ENCODE results near the gene AKAP5.

The AKAP5 gene

DNA sequence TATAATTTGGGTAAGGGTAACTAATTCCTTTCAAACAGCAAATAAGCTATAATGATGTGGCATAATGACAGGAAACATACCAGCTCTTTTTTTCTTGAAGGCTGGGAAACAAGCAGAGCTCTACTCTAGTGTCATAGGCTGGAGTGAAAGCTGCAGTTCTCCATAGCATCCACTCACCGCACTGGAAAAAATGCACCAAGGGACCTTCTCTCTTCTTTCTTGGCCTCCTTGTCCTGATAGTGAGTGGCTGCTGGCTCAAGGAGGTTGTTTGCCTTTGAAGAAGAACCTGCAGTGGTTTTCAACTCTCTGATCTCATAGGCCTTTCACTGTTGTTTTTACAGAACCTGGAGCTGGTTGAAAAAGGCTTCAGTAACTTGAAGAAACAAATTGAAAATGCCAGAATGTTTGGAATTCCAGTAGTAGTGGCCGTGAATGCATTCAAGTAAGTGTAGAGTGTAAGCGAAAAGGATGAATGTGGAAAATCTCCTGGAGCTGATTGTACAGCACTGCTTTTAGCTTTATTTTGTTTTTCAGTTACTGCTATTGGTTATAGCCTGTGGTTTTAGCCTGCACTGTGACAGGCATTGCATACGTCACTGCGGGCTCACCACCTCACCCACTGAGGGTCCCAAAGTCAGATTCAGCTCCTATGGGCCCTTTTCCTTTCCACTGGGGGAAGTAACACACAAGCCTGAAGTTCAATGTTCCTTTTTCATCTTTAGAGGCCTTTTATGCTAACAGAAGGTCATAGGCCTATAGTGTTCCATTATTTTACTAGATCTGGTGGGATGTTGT lies 17.2 kb upstream of the AKAP5 start:
- no peaks in the 10 kb centered on the region for H3K27me3 ChIP-seq (ENCODE audit: low read length)
- no peak overlapping the region for H3K4me2 ChIP-seq (ENCODE audit: low read depth, low read length, poor library complexity, severe bottlenecking)
- no peaks in the 10 kb centered on the region for H3K9me3 ChIP-seq (ENCODE audit: insufficient read depth, low read length)
- H3F3A ChIP-seq (ENCODE audit: insufficient read depth): peaks cover 17% of the 10 kb centered on the region
- no peak overlapping the region for H3K4me3 ChIP-seq (ENCODE audit: insufficient read depth, low read length, poor library complexity, severe bottlenecking)
- no peaks in the 10 kb centered on the region for H3K9me2 ChIP-seq (replicated peaks; ENCODE audit: insufficient read depth, low read length)
- H3K27ac ChIP-seq (ENCODE audit: low read depth, low read length): peak overlapping the region; percentile 14; the same call in 1 of the 2 replicates
- no peaks in the 10 kb centered on the region for H4K20me1 ChIP-seq (ENCODE audit: low read depth, low read length)
- H3K36me3 ChIP-seq (ENCODE audit: low read length): peaks cover 24% of the 10 kb centered on the region
- H3K79me2 ChIP-seq (ENCODE audit: insufficient read depth, low read length): no peaks in the 10 kb centered on the region
- no peak overlapping the region for H2AFZ ChIP-seq (ENCODE audit: low read depth, low read length, severe bottlenecking)
- no peak overlapping the region for H3K9ac ChIP-seq (ENCODE audit: low read length)
- no peak for TF ChIP-seq EZH2phosphoT487 (conservative IDR thresholded peaks at IDR 0.05; ENCODE audit: low read length)
- TF ChIP-seq, protein P1, sequence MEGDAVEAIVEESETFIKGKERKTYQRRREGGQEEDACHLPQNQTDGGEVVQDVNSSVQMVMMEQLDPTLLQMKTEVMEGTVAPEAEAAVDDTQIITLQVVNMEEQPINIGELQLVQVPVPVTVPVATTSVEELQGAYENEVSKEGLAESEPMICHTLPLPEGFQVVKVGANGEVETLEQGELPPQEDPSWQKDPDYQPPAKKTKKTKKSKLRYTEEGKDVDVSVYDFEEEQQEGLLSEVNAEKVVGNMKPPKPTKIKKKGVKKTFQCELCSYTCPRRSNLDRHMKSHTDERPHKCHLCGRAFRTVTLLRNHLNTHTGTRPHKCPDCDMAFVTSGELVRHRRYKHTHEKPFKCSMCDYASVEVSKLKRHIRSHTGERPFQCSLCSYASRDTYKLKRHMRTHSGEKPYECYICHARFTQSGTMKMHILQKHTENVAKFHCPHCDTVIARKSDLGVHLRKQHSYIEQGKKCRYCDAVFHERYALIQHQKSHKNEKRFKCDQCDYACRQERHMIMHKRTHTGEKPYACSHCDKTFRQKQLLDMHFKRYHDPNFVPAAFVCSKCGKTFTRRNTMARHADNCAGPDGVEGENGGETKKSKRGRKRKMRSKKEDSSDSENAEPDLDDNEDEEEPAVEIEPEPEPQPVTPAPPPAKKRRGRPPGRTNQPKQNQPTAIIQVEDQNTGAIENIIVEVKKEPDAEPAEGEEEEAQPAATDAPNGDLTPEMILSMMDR (IDR thresholded peaks at IDR 0.05; ENCODE audit: insufficient read depth, low read length, poor library complexity, severe bottlenecking): no peak

DNA sequence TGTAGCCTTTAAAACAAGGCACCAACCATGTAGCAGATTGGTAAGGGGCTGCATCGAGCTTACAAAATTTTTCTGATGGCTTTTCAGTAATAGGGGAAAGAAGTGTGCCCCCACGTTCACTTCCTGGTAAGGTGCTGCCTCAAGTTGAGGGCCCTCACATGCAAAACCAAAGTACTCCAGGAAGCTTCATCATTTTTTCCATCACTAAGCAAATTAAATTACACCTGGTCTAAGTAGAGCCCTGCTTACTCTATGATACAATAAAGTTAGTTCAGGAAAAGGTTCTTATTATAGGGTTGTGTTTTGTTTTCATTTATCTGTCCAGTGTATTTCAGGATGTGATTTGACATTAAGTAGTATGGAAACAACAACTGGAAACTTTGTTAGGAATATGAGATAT lies 15.0 kb upstream of the AKAP5 start:
- Histone ChIP-seq H3K9ac (ENCODE audit: low read length) (no peak overlapping the region), H3K27me3 (ENCODE audit: low read length) (no peaks in the 10 kb centered on the region), H4K20me1 (ENCODE audit: low read depth, low read length) (no peaks in the 10 kb centered on the region), H3K4me2 (ENCODE audit: low read depth, low read length, poor library complexity, severe bottlenecking) (no peak overlapping the region), H3K36me3 (ENCODE audit: low read length) (peaks cover 27% of the 10 kb centered on the region), H3K79me2 (ENCODE audit: insufficient read depth, low read length) (no peaks in the 10 kb centered on the region), H3K9me3 (ENCODE audit: insufficient read depth, low read length) (no peaks in the 10 kb centered on the region), H3K4me3 (ENCODE audit: insufficient read depth, low read length, poor library complexity, severe bottlenecking) (no peak overlapping the region), H3F3A (ENCODE audit: insufficient read depth) (peaks cover 11% of the 10 kb centered on the region), H3K27ac (ENCODE audit: low read depth, low read length) (peak overlapping the region; percentile 49), H3K9me2 (replicated peaks; ENCODE audit: insufficient read depth, low read length) (no peaks in the 10 kb centered on the region), H2AFZ (ENCODE audit: low read depth, low read length, severe bottlenecking) (no peak overlapping the region)
- TF ChIP-seq EZH2phosphoT487 (conservative IDR thresholded peaks at IDR 0.05; ENCODE audit: low read length): no peak
- TF ChIP-seq, protein P1 (IDR thresholded peaks at IDR 0.05; ENCODE audit: insufficient read depth, low read length, poor library complexity, severe bottlenecking): no peak

DNA sequence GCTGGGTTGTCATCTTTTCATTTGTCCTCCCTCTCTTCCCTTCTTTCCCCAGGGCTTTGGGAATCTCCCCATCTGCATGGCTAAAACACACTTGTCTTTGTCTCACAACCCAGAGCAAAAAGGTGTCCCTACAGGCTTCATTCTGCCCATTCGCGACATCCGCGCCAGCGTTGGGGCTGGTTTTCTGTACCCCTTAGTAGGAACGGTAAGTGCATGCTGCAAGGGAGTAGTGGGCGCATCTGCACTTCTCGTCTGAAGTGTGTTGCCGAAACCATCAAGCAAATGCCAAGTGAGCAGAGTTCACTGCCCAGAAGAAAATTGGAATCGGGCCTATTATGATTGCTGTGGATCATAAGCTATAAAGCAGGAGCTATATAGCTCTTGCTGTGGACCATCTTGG lies 10.6 kb upstream of the AKAP5 start:
- Histone ChIP-seq H2AFZ (ENCODE audit: low read depth, low read length, severe bottlenecking) (no peak overlapping the region), H4K20me1 (ENCODE audit: low read depth, low read length) (no peaks in the 10 kb centered on the region), H3F3A (ENCODE audit: insufficient read depth) (peaks cover 3% of the 10 kb centered on the region), H3K4me2 (ENCODE audit: low read depth, low read length, poor library complexity, severe bottlenecking) (no peak overlapping the region), H3K9me2 (replicated peaks; ENCODE audit: insufficient read depth, low read length) (no peaks in the 10 kb centered on the region), H3K27me3 (ENCODE audit: low read length) (no peaks in the 10 kb centered on the region), H3K9ac (ENCODE audit: low read length) (no peak overlapping the region), H3K9me3 (ENCODE audit: insufficient read depth, low read length) (no peaks in the 10 kb centered on the region), H3K79me2 (ENCODE audit: insufficient read depth, low read length) (no peaks in the 10 kb centered on the region), H3K27ac (ENCODE audit: low read depth, low read length) (no peak overlapping the region), H3K4me3 (ENCODE audit: insufficient read depth, low read length, poor library complexity, severe bottlenecking) (no peak overlapping the region), H3K36me3 (ENCODE audit: low read length) (peaks cover 33% of the 10 kb centered on the region; the same call in 1 of the 2 replicates)
- no peak for TF ChIP-seq EZH2phosphoT487 (conservative IDR thresholded peaks at IDR 0.05; ENCODE audit: low read length)
- TF ChIP-seq, protein P1 (IDR thresholded peaks at IDR 0.05; ENCODE audit: insufficient read depth, low read length, poor library complexity, severe bottlenecking): no peak
